ENCODE data around the gene ZNF248. TPM values are rescaled to one million over a fixed set of nuclear protein-coding genes. Genes with fewer than 3 reads are reported as not detected.

The ZNF248 gene
- total RNA-seq, 1 experiment from 2014 or later = 115 TPM

- no peak overlapping the region for H3K4me2 ChIP-seq (ENCODE audit: low read length)
- H3K27ac ChIP-seq (ENCODE audit: low read length) = no peak overlapping the region
- ChIA-PET POLR2A (ENCODE audit: unreplicated experiment) (no interaction called here), CTCF (no interaction called here)
- TF ChIP-seq, protein P1, sequence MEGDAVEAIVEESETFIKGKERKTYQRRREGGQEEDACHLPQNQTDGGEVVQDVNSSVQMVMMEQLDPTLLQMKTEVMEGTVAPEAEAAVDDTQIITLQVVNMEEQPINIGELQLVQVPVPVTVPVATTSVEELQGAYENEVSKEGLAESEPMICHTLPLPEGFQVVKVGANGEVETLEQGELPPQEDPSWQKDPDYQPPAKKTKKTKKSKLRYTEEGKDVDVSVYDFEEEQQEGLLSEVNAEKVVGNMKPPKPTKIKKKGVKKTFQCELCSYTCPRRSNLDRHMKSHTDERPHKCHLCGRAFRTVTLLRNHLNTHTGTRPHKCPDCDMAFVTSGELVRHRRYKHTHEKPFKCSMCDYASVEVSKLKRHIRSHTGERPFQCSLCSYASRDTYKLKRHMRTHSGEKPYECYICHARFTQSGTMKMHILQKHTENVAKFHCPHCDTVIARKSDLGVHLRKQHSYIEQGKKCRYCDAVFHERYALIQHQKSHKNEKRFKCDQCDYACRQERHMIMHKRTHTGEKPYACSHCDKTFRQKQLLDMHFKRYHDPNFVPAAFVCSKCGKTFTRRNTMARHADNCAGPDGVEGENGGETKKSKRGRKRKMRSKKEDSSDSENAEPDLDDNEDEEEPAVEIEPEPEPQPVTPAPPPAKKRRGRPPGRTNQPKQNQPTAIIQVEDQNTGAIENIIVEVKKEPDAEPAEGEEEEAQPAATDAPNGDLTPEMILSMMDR (conservative IDR thresholded peaks at IDR 0.05; ENCODE audit: low read depth, low read length) = no peak
- TF ChIP-seq EZH2 (IDR thresholded peaks at IDR 0.05; ENCODE audit: low read length, unreplicated experiment) (no peak), EZH2phosphoT487 (IDR thresholded peaks at IDR 0.05; ENCODE audit: borderline replicate concordance, low read length) (no peak)
- H3K9me3 ChIP-seq (ENCODE audit: low read length) = 0 out of 2 replicates have a peak, but pooled peaks cover 6% of the 10 kb centered on the region
- H3K79me2 ChIP-seq (ENCODE audit: low read length) = no peaks in the 10 kb centered on the region
- no peak overlapping the region for H2AFZ ChIP-seq (ENCODE audit: low read length)
- H3F3A ChIP-seq (ENCODE audit: low read length, unreplicated experiment) = no peaks in the 10 kb centered on the region
- BruUV-seq (replicated peaks) = no TSS peak
- H3K9me2 ChIP-seq (replicated peaks; ENCODE audit: low read length) = no peaks in the 10 kb centered on the region
- DNase-seq (no peak), ATAC-seq (no peak)
- no peak overlapping the region for H3K9ac ChIP-seq (ENCODE audit: low read length)
- no peaks in the 10 kb centered on the region for H3K36me3 ChIP-seq (ENCODE audit: low read depth, low read length)
- H3K27me3 ChIP-seq (ENCODE audit: low read length) = no peaks in the 10 kb centered on the region
- no peak overlapping the region for H3K4me3 ChIP-seq (ENCODE audit: low read length)
- no peaks in the 10 kb centered on the region for H4K20me1 ChIP-seq (ENCODE audit: low read length)
- intact Hi-C loops (cut with micrococcal nuclease) = no loop called here
- H3K4me1 ChIP-seq (ENCODE audit: insufficient read depth, low read length) = no peaks in the 10 kb centered on the region
Observed at GRCh38 chr10:37871143-37871542, 13.7 kb upstream of the ZNF248 start.

DNA sequence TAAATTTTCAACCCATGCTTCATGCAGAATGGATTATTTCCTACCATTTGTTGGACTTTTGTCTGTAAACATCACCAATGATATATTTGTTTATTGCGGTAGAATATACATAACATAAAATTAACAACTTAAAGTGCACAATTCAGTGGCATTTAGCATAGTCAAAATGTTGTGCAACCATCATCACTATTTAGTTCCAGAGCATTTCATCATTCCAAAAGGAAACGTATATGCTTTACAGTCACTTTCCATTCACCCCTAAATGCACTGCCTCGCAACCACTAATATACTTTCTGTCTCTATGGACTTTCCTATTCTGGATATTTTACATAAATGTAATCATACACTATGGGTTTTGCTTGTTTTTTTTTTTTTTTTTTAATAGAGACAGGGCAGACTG, 11.4 kb upstream of the ZNF248 start:
- no peaks in the 10 kb centered on the region for H3F3A ChIP-seq (ENCODE audit: low read length, unreplicated experiment)
- no peaks in the 10 kb centered on the region for H3K9me2 ChIP-seq (replicated peaks; ENCODE audit: low read length)
- no peak for ATAC-seq
- no peaks in the 10 kb centered on the region for H3K27me3 ChIP-seq (ENCODE audit: low read length)
- BruUV-seq (replicated peaks) = no TSS peak
- H3K4me1 ChIP-seq (ENCODE audit: insufficient read depth, low read length) = no peaks in the 10 kb centered on the region
- ChIA-PET POLR2A (ENCODE audit: unreplicated experiment) (no interaction called here), CTCF (no interaction called here)
- no peaks in the 10 kb centered on the region for H4K20me1 ChIP-seq (ENCODE audit: low read length)
- TF ChIP-seq, protein P1 (conservative IDR thresholded peaks at IDR 0.05; ENCODE audit: low read depth, low read length) = no peak
- no peak for TF ChIP-seq EZH2 (IDR thresholded peaks at IDR 0.05; ENCODE audit: low read length, unreplicated experiment)
- TF ChIP-seq EZH2phosphoT487 (IDR thresholded peaks at IDR 0.05; ENCODE audit: borderline replicate concordance, low read length) = no peak
- DNase-seq = no peak
- H3K79me2 ChIP-seq (ENCODE audit: low read length) = no peaks in the 10 kb centered on the region
- intact Hi-C loops (cut with micrococcal nuclease) = loop anchor here (10.0 kb wide), 1 partner anchor 46 kb away; no protein-coding TSS in a partner anchor
- no peak overlapping the region for H3K4me2 ChIP-seq (ENCODE audit: low read length)
- no peak overlapping the region for H3K27ac ChIP-seq (ENCODE audit: low read length)
- H3K9ac ChIP-seq (ENCODE audit: low read length) = no peak overlapping the region
- no peak overlapping the region for H2AFZ ChIP-seq (ENCODE audit: low read length)
- H3K9me3 ChIP-seq (ENCODE audit: low read length) = peaks cover 7% of the 10 kb centered on the region; the same call in 1 of the 2 replicates
- H3K36me3 ChIP-seq (ENCODE audit: low read depth, low read length) = no peaks in the 10 kb centered on the region
- H3K4me3 ChIP-seq (ENCODE audit: low read length) = no peak overlapping the region

DNA sequence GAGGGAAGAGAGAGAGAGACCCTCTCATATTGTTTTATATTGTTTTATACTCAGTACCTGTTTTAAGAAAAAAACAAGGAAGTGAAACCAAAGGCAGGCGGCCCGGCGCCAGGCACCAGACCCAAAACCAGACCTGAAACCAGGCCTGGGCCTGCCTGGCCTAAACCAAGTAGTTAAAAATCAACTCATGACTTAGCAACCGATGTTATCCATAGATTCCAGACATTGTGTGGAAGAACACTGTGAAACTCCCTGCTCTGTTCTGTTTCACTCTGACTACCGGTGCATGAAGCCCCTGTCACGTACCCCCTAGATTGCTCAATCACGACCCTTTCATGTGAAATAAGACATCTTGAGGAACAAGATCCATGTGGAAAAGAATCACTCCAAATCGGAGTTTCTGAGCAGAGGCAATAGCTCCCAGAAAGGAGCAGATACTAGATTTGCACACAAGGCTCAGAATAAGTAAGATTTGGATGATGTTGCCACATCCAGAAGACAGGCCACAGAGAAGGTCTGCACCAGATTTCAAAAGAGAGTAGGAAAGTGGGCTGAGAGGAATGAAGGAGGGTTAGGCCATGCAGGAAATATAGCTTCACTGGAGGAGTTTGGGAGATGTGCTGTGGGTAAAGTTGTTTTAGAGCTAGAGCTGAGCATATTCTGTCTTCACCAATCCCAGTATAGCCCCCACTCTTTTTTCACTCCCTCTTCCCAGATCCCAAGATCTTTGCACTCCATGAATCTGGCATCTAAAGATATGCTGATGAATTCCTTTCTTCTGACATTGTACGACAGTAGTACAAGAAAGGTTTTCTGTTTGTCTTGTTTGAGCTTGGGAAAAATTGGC, 8.8 kb upstream of the ZNF248 start:
- Histone ChIP-seq H3K36me3 (ENCODE audit: low read depth, low read length) (peaks cover 3% of the 10 kb centered on the region; the same call in 1 of the 2 replicates), H2AFZ (ENCODE audit: low read length) (0 out of 2 replicates have a peak overlapping the region, but pooled peaks have one; percentile 0), H3K79me2 (ENCODE audit: low read length) (no peaks in the 10 kb centered on the region), H3K27me3 (ENCODE audit: low read length) (no peaks in the 10 kb centered on the region), H3K4me1 (ENCODE audit: insufficient read depth, low read length) (peaks cover 5% of the 10 kb centered on the region), H3K9me3 (ENCODE audit: low read length) (peaks cover 27% of the 10 kb centered on the region), H3K9ac (ENCODE audit: low read length) (no peak overlapping the region), H3K4me2 (ENCODE audit: low read length) (no peak overlapping the region), H3K4me3 (ENCODE audit: low read length) (no peak overlapping the region), H4K20me1 (ENCODE audit: low read length) (no peaks in the 10 kb centered on the region), H3K9me2 (replicated peaks; ENCODE audit: low read length) (no peaks in the 10 kb centered on the region), H3F3A (ENCODE audit: low read length, unreplicated experiment) (peaks cover 2% of the 10 kb centered on the region), H3K27ac (ENCODE audit: low read length) (no peak overlapping the region)
- TF ChIP-seq EZH2 (IDR thresholded peaks at IDR 0.05; ENCODE audit: low read length, unreplicated experiment) (no peak), EZH2phosphoT487 (IDR thresholded peaks at IDR 0.05; ENCODE audit: borderline replicate concordance, low read length) (no peak)
- TF ChIP-seq, protein P1 (conservative IDR thresholded peaks at IDR 0.05; ENCODE audit: low read depth, low read length) = no peak
- POLR2A ChIA-PET (ENCODE audit: unreplicated experiment) = no interaction called here
- CTCF ChIA-PET = interaction anchor here (0.6 kb wide), 1 partner anchor 65 kb away, joined by 3 read pairs; no protein-coding TSS in a partner anchor
- no TSS peak for BruUV-seq (replicated peaks)
- no peak for DNase-seq
- intact Hi-C loops (cut with micrococcal nuclease) = loop anchor here (10.0 kb wide), 1 partner anchor 49 kb away; no protein-coding TSS in a partner anchor
- no peak for ATAC-seq
